Lung (tissue), 12 donors: Measurements from ENCODE around the gene CD200. TPM values are rescaled to one million over a fixed set of nuclear protein-coding genes. Genes with fewer than 3 reads are reported as not detected.

ENCODE experiments used
- ATAC-seq: fragments of 200-7000 bp; cut with Tn5 transposase; one replicate; pipeline ENCODE4 v1.9.1; 2020; ENCODE audit warnings: moderate number of reproducible peaks; ENCODE audit not compliant: insufficient read depth, low FRiP score
- DNase-seq, 3 donors: peaks; one replicate each; pipeline ENCODE4 v3.0.0-alpha.2; 2013 to 2017
- H3K27ac ChIP-seq, 2 donors: one replicate each; pipeline ENCODE4 v1.5.1; 2013; ENCODE audit warnings: mild to moderate bottlenecking in 2 of 2, moderate library complexity in 2 of 2, control low read depth in 1 of 2, inconsistent platforms in 1 of 2, low read depth in 1 of 2, low read length in 1 of 2
- H3K27me3 ChIP-seq, 3 donors: one replicate each; pipeline ENCODE4 v1.5.1; 2013; ENCODE audit warnings: low read length in 2 of 3; ENCODE audit not compliant: control insufficient read depth in 3 of 3, insufficient read depth in 3 of 3
- H3K36me3 ChIP-seq, 4 donors: one replicate each; pipeline ENCODE4 v1.5.1; 2013; ENCODE audit warnings: low read length in 4 of 4, mild to moderate bottlenecking in 1 of 4, moderate library complexity in 1 of 4; ENCODE audit not compliant: control insufficient read depth in 4 of 4, insufficient read depth in 4 of 4
- H3K4me1 ChIP-seq, 5 donors: one replicate each; pipeline ENCODE4 v1.5.1; 2013; ENCODE audit warnings: low read length in 5 of 5, mild to moderate bottlenecking in 2 of 5, moderate library complexity in 1 of 5; ENCODE audit not compliant: control insufficient read depth in 5 of 5, insufficient read depth in 5 of 5
- H3K4me3 ChIP-seq: one replicate; pipeline ENCODE4 v1.5.1; 2013; ENCODE audit warnings: mild to moderate bottlenecking, control low read depth, moderate library complexity
- H3K9ac ChIP-seq, 2 donors: one replicate each; pipeline ENCODE4 v1.5.1; 2013; ENCODE audit warnings: low read length in 2 of 2, control low read depth in 1 of 2; ENCODE audit not compliant: insufficient read depth in 1 of 2
- H3K9me3 ChIP-seq, 4 donors: one replicate each; pipeline ENCODE4 v1.5.1; 2013; ENCODE audit warnings: low read length in 3 of 4, mild to moderate bottlenecking in 1 of 4, moderate library complexity in 1 of 4; ENCODE audit not compliant: control insufficient read depth in 4 of 4, insufficient read depth in 3 of 4
- WGBS, 2 donors: extraction: QIAGEN DNeasy Blood & Tissue Kit; methylation state at CpG; one replicate each; pipeline ENCODE4 v1.1.7; 2013; 5-methylcytosine and 5-hydroxymethylcytosine counted together
- polyA plus RNA-seq, 2 donors: library from polyadenylated mRNA; stranded (reverse); fragments of 200-250 nt; gene quantifications; one replicate each; pipeline ENCODE4 v1.2.1, GENCODE V29; 2013
- total RNA-seq, 2 donors: library from RNA; depleted of rRNA in 1 of 2; stranded (reverse); fragments of >200 nt in 1 of 2; gene quantifications; one replicate each; pipeline ENCODE4 v1.2.1, GENCODE V29; 2014 to 2021
- TF ChIP-seq, protein P1 (sequence below): IDR thresholded peaks from 2 replicates; pipeline ENCODE4 v1.5.1; 2012; ENCODE audit warnings: mild to moderate bottlenecking; ENCODE audit errors: control extremely low read depth, extremely low read depth
- donor health status: control.
- donor health status: control.
- donor health status: Bipolar disorder and iron deficiency.
- donor health status: healthy.
- donor health status: DM: yes; HTN: yes; CAD: no.

The CD200 gene
- total and polyA plus RNA-seq, 4 donors = 4.6 to 21.6 (median 6.0) TPM

DNA sequence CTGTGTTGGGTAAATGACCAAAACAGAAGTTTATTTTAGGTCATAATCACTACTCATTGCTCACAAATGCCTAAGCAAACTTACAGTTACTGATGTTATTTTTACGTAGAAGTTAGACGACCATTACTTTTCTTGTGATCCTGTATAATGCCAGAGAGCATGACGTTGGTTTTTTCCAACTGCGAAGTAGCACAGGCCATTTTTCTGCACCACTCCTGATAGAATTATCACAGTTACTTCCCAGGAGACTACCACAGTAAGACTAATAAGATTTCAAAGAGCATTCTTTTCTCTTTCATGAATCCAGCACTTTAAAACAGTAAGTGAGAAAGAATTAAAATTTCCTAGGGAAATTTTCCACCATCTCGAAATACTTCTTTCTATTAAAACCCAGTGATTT, 19.8 kb downstream of the CD200 start:
- ATAC-seq = no peak
- H3K4me1 ChIP-seq = peaks cover 0 to 7% (median 2%) of the 10 kb centered on the region in 5 donors
- H3K9me3 ChIP-seq = no peaks in the 10 kb centered on the region
- H3K27me3 ChIP-seq = no peaks in the 10 kb centered on the region
- TF ChIP-seq, protein P1, sequence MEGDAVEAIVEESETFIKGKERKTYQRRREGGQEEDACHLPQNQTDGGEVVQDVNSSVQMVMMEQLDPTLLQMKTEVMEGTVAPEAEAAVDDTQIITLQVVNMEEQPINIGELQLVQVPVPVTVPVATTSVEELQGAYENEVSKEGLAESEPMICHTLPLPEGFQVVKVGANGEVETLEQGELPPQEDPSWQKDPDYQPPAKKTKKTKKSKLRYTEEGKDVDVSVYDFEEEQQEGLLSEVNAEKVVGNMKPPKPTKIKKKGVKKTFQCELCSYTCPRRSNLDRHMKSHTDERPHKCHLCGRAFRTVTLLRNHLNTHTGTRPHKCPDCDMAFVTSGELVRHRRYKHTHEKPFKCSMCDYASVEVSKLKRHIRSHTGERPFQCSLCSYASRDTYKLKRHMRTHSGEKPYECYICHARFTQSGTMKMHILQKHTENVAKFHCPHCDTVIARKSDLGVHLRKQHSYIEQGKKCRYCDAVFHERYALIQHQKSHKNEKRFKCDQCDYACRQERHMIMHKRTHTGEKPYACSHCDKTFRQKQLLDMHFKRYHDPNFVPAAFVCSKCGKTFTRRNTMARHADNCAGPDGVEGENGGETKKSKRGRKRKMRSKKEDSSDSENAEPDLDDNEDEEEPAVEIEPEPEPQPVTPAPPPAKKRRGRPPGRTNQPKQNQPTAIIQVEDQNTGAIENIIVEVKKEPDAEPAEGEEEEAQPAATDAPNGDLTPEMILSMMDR = no peak
- no peak overlapping the region for H3K27ac ChIP-seq
- H3K36me3 ChIP-seq = peaks cover 0 to 22% (median 9%) of the 10 kb centered on the region in 4 donors
- H3K4me3 ChIP-seq = no peak overlapping the region
- WGBS, 2 donors = 82 to 86% methylated on average over 5 of the region's 5 CpGs
- no peak overlapping the region for H3K9ac ChIP-seq
- DNase-seq = no peak

DNA sequence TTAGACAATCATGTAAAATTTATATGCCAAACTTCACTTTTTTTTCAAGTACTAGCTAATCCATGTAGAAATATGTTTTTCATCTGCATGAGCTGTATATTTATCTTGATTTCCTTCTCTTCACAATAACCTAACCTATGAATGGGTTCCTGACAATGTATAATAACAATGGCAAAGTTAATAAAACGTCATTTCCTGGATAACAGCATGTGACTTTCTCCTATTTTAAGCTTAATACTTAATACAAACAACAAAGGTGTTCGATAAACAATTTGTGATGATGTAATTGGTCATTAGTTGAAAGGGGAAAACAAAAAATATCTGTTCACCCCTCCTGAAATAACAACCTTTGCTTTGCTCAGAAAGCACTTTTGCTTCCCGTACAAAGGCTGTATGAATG, 20.4 kb downstream of the CD200 start:
- ATAC-seq (no peak), DNase-seq (no peak)
- Histone ChIP-seq H3K9ac (no peak overlapping the region), H3K27ac (no peak overlapping the region), H3K27me3 (no peaks in the 10 kb centered on the region), H3K4me1 (peaks cover 0 to 4% (median 2%) of the 10 kb centered on the region in 5 donors), H3K4me3 (no peak overlapping the region), H3K9me3 (no peaks in the 10 kb centered on the region), H3K36me3 (peaks cover 0 to 21% (median 7%) of the 10 kb centered on the region in 4 donors)
- 65 to 83% methylated on average over 3 of the region's 3 CpGs for WGBS, 2 donors
- TF ChIP-seq, protein P1 = no peak

DNA sequence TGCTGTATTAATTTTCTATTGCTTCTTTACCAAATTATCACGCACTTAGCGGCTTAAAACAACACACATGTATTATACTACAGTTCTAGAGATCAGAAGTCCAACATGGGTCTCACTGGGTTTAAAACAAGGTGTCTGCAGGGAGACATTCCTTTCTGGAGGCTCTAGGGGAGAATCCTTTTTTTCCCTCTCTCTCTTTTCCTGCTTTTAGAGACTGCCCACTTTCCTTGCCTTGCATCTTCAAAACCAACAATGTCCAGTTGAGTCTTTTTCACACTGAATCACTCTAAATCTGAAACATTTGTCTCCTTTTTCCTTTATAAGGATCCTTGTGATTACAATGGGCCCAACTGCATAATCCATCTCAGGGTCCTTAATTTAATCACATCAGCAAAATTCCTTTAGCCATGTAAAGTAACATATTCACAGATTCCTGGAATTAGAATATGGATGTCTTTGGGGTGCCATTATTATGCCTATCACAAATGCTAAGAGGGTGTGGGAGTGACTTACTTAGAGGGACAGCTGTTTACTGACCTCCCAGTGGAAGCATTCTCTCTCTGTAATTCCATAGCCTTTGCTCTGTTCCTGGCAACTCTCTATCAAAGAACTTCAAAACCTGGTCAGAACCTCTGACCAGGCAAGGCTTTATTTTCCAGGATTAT, 21.8 kb downstream of the CD200 start:
- TF ChIP-seq, protein P1 = no peak
- no peak overlapping the region for H3K9ac ChIP-seq
- H3K4me3 ChIP-seq = no peak overlapping the region
- ATAC-seq (no peak), DNase-seq (no peak)
- no peaks in the 10 kb centered on the region for H3K27me3 ChIP-seq
- H3K36me3 ChIP-seq = peaks cover 0 to 19% (median 7%) of the 10 kb centered on the region in 4 donors
- H3K9me3 ChIP-seq = no peaks in the 10 kb centered on the region
- H3K27ac ChIP-seq = no peak overlapping the region
- 87 to 97% methylated on average over 2 of the region's 2 CpGs for WGBS, 2 donors
- peaks cover 0 to 4% (median 2%) of the 10 kb centered on the region in 5 donors for H3K4me1 ChIP-seq
